GM19452 (cell line): ENCODE results near the gene KCNK15.

ENCODE experiments used
- ATAC-seq: cut with Tn5 transposase; IDR thresholded peaks from one replicate; pipeline ENCODE4 v1.9.1; 2021; ENCODE audit not compliant: unreplicated experiment

KCNK15 gene

GRCh38 chr20:44733341-44734069 is 12.2 kb upstream of the KCNK15 start:
- ATAC-seq = no peak

- ATAC-seq = no peak
These were observed 10.7 kb upstream of the KCNK15 start for GRCh38 chr20:44734938-44735337.

DNA sequence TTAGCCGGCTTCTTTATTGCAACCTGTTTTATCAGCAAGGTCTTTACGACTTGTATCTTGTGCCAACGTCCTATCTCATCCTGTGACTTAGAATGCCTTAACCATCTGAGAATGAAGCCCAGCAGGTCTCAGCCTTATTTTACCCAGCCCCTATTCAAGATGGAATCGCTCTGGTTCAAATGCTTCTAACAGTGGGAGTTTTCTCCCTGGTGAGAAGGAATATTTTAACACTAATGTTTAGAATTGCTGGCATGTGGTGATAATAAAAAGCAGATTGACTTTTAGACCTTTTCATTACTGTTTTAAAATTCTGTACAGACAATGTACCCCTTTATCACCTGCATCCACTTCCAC is 9.9 kb upstream of the KCNK15 start:
- no peak for ATAC-seq

DNA sequence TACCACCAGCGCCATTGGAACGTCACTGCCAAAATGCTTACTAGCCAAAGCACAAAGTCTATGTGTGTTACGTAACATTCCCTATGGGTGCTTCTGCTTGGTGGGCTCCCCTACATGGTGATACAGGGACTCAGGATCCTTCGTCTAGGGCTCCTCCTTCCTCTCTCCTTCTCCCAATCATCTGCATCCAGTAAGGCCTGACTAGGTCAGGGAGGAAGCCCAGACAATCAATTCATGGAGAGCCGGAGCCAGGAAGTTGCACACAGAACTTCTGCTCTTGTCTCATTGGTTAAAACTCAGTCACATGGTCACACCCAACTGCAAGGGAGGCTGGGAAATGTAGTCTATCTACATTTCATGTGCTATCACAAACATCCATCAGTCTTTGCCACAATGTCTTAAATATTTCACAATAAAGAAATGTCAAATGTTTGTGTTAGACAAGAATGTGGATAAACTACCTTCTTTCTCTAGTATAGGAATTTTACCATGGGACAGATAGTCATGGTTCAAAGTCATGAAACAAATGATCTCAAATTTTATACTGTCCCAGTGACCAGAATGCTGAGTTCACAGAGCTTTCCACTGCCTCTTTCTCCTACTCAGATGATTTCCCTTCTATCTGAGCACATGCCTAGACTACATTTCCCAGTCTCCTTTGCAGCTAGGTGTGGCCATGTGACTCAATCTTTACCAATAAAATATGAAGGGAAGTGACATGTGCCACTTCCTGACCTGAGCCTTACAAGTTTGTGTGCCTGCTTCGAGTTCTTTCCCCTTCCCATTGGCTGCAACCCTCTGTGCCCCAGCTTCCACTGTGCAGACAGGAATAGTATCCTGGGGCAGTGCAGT is 9.3 kb upstream of the KCNK15 start:
- ATAC-seq = no peak

DNA sequence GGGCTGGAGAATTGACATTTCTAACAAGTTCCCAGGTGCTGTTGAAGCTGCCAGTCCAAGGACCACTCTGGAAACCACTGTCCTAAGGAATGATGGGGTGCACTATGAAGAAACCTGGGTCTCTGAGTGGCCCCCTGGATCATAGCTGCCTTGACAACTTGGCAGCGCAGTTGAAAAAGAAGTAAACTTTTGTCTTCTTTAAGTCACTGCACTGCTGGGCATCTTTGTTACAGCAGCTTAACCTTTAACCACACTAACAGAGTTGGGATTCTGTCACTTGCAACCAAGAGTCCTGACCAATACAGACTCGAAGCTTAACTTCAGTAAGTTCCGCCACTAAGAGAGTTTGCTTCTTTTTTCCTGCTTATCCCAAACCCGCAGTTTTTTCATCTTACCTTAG is 8.5 kb upstream of the KCNK15 start:
- no peak for ATAC-seq

GRCh38 chr20:44738813-44739477 is 6.7 kb upstream of the KCNK15 start:
- no peak for ATAC-seq

- no peak for ATAC-seq
These were observed 5.7 kb upstream of the KCNK15 start for GRCh38 chr20:44739942-44740341.

- ATAC-seq = no peak
These were observed 3.2 kb upstream of the KCNK15 start for GRCh38 chr20:44742304-44743079.

DNA sequence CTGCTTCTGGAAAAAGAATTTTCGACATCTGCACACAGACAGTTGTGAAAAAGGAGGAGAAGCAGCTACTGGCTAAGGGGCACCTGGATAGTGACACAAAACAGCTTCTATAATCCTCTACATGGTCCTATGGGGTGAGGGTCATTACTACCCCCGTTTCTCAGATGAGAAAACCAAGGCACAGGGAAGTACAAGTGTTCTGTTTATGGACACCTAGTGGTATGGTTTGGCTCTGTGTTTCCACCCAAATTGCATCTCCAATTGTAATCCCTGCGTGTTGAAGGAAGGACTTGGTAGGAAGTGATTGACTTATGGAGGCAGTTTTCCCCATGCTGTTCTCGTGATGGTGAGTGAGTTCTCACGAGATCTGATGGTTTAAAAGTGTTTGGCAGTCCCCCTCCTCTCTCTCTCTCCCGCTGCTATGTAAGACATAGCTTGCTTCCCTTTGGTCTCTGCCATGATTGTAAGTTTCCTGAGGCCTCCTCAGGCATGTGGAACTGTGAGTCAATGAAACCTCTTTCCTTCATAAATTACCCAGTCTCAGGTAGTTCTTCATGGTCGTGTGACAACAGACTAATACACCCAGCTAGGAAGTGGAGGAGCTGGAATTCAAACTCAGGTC is 2.5 kb upstream of the KCNK15 start:
- no peak for ATAC-seq

DNA sequence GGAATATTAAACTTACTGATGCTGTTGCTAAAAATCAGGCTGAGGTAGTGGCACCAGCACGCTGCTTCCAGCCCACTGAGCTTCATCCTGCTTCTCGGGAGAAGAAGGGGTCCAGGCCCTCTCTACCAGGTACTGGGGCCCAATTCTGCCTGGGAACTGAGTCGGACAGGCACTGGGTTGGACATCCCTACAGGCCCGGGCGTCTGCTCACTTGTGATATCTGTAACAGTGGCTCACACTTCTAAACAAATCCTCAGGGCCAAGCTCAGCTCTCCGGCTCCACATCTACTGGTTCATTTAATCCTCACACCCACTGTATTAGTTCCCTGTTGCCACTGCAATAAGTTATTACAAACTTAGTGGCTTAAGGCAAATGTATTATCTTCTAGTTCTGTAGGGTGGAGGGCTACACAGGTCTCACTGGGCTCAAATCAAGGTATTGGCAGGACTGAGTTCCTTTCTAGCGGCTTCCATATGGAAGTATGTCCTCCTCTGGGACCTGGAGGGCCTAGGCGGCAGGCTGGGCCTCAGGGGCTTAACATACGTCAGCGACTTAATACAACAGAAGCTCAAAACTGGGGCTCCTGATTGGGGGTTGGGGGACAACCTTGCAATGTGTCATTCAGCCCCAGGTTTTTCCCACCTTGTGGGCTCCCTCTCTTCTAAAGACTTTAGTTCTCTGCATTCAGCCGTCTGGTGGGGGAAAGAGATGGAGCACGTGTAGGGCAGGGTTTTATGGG is 1.6 kb upstream of the KCNK15 start:
- ATAC-seq = no peak

DNA sequence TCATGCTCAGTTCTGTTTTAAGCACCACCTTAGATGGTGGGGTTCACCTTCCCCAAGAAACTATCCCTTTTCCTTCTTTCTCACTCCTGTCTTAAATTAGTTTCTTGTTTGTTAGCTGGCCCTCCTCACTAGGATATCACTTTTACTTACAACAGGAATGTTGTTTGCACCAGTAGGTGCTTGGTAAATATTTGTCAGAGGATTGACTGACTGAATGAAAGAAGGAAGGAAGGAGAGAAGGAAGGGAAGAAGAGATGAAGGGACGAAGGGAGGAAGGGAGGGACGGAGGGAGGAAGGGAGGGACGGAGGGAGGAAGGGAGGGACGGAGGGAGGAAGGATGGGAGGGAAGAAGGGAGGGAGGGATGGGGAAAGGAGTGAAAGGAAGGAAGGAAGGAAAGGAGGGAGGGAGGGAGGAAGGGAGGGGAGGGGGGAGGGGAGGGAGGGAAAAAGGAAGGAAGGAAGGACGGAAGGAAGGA is 505 bp upstream of the KCNK15 start:
- no peak for ATAC-seq

DNA sequence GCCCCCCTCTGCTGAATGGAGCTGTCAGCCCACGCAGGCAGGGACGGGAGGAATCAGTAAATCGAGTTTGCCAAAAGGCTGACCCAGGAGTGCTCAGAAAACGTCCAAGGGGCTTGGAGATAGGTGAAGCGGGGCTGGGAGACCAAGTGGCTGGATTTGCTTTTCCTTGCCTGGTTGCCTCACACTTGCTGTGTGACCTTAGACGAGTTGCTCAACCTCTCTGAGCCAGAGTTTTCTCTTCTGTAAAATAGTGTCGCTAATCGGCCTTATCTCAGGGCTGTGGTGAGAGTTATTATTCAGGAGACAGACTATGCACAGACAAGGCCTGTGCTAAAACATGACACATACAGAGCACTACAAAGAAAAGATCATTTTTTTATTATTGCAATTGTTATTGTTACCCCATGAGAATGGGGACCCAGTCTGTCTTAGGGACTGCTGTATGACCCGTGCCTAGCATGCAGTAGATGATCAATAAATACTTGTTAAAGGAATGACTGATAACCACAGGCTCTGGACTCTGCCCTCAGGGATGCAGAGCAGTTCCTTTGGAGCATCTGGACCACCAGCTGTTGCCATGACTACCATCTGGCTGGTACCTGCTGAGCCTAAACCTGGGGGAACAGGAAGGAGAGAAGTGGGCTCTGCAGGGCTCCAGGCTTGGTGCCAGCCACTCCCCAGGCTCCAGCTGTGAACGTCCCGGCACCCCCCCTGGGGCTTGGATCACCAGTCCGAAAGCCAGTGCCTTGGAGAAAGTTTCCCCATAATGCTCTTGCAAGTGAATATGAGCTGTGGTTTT is 901 bp downstream of the KCNK15 start:
- no peak for ATAC-seq

- ATAC-seq = no peak
These were observed 1.7 kb downstream of the KCNK15 start for GRCh38 chr20:44747166-44748004.

GRCh38 chr20:44748005-44748370 is 2.3 kb downstream of the KCNK15 start:
- ATAC-seq = no peak

GRCh38 chr20:44750081-44750805 is 4.6 kb downstream of the KCNK15 start:
- no peak for ATAC-seq

GRCh38 chr20:44752099-44752931 is 6.7 kb downstream of the KCNK15 start:
- no peak for ATAC-seq

GRCh38 chr20:44754554-44754953 is 8.9 kb downstream of the KCNK15 start:
- no peak for ATAC-seq
